AG10803 (cell line): ENCODE measurements around the gene FNDC11.

ENCODE experiments used
- DNase-seq: peaks from one replicate; pipeline ENCODE4 v3.0.0; 2010; ENCODE audit warnings: low read depth
- H3K4me3 ChIP-seq: 2 replicates; pipeline ENCODE4 v1.5.1; 2011; ENCODE audit warnings: mild to moderate bottlenecking, low read length, control low read depth
- CTCF ChIP-seq: conservative IDR thresholded peaks from 2 replicates; pipeline ENCODE4 v1.5.1; 2011; ENCODE audit warnings: mild to moderate bottlenecking, low read length, control low read depth, inconsistent platforms

FNDC11 gene

GRCh38 chr20:63591147-63591533, 37.2 kb downstream of the FNDC11 start:
- TF ChIP-seq CTCF = no peak
- no peak for DNase-seq
- no peak overlapping the region for H3K4me3 ChIP-seq

GRCh38 chr20:63591786-63592355, 37.9 kb downstream of the FNDC11 start:
- H3K4me3 ChIP-seq = no peak overlapping the region
- DNase-seq = no peak
- TF ChIP-seq CTCF = no peak

- H3K4me3 ChIP-seq = no peak overlapping the region
- no peak for TF ChIP-seq CTCF
- DNase-seq = no peak
Measured at GRCh38 chr20:63592661-63593060, 38.7 kb downstream of the FNDC11 start.

GRCh38 chr20:63594043-63594561, 40.1 kb downstream of the FNDC11 start:
- TF ChIP-seq CTCF = no peak
- peak; percentile 88 for DNase-seq
- no peak overlapping the region for H3K4me3 ChIP-seq

DNA sequence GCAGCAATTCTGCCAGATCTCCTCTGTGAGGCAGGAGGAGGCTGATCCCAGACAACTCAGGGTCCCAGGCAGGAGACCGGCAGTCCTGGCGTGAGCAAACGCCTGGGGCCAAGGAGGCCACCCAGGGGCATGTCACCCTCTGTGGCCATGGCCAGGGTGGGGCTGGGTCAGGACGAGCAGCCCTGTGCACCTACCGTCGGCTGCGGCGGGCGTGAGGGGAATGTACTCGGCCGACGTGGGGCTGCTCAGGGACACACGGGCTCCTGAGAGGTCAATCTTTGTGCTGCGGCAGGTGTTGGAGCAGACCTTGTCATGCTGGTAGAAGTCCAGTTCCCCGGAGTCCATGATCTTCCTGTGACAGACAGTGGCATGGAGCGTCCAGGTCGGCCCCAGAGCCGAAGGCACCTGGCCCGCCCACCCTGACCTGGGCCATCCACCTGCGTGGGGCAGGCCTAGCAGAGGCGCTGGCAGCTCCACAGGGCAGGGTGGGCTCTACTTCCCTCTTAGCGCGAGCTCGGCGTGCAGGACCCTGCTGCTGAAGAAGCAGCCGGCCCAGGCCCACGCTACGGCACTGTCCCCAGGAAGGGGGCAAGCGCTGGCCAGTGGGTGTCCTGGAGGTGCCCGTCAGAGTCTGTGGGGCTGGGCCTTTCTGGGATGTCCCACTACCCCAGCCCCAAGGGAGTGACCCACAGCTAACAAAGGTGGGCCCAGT, 41.6 kb downstream of the FNDC11 start:
- TF ChIP-seq CTCF = no peak
- H3K4me3 ChIP-seq = no peak overlapping the region
- no peak for DNase-seq

DNA sequence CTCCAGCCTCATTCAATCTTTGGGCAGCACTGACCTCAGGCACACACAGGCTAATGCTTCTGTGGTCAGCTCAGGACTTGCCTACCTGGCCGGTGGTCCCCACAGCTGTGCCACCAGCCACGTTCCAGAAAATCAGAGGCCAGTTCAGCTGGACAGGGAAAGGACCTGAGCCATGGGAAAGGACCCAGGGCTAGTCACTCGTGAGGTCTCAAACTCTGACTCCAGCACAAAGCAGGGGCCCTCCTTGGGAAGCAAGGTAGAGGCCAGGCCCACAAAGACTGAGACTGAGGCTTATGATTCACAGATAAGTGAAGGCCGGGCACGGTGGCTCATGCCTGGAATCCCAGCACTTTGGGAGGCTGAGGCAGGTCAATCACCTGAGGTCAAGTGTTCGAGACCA, 42.5 kb downstream of the FNDC11 start:
- no peak for TF ChIP-seq CTCF
- DNase-seq = no peak
- H3K4me3 ChIP-seq = no peak overlapping the region
